ENCODE results near the gene ZNF610.

- TF ChIP-seq ZNF707 (tag by site-specific recombination; IDR thresholded peaks at IDR 0.05) (no peak), PBX3 (CRISPR knock-in tag; IDR thresholded peaks at IDR 0.05) (no peak), CTCF (tag by site-specific recombination; IDR thresholded peaks at IDR 0.05) (no peak), PRDM1 (tag by site-specific recombination; IDR thresholded peaks at IDR 0.05) (no peak), ZNF174 (tag by site-specific recombination; IDR thresholded peaks at IDR 0.05) (no peak), ZNF274 (IDR thresholded peaks at IDR 0.05; ENCODE audit: low read length) (peak; percentile 43; the same call in 1 of the 2 replicates), ZNF274 (tag by site-specific recombination; IDR thresholded peaks at IDR 0.05; ENCODE audit: borderline replicate concordance) (peak; percentile 9; the same call in 1 of the 2 replicates)
These were observed 30.4 kb downstream of the ZNF610 start for GRCh38 chr19:52366414-52366824.
